ENCODE measurements around the gene CAMTA1.

Gene CAMTA1

GRCh38 chr1:6985549-6986276, 200.5 kb downstream of the CAMTA1 start:
- no peak for DNase-seq

- DNase-seq: no peak
Measured at GRCh38 chr1:6986281-6986680, 201.0 kb downstream of the CAMTA1 start.

GRCh38 chr1:6987940-6988339, 202.7 kb downstream of the CAMTA1 start:
- no peak for DNase-seq

- no peak for DNase-seq
Measured at GRCh38 chr1:6988796-6989195, 203.5 kb downstream of the CAMTA1 start.

- no peak for DNase-seq
Measured at GRCh38 chr1:6989212-6990159, 204.2 kb downstream of the CAMTA1 start.

GRCh38 chr1:6991266-6991665, 206.0 kb downstream of the CAMTA1 start:
- DNase-seq: no peak

- DNase-seq: no peak
Measured at GRCh38 chr1:6995789-6996188, 210.5 kb downstream of the CAMTA1 start.

- DNase-seq: no peak
Measured at GRCh38 chr1:6996371-6996770, 211.1 kb downstream of the CAMTA1 start.

GRCh38 chr1:6996866-6997265, 211.6 kb downstream of the CAMTA1 start:
- DNase-seq: no peak

GRCh38 chr1:6998267-6998666, 213.0 kb downstream of the CAMTA1 start:
- peak; percentile 58 for DNase-seq

- no peak for DNase-seq
Measured at GRCh38 chr1:6999826-7000225, 214.6 kb downstream of the CAMTA1 start.

GRCh38 chr1:7000720-7001119, 215.5 kb downstream of the CAMTA1 start:
- no peak for DNase-seq

GRCh38 chr1:7002728-7003127, 217.5 kb downstream of the CAMTA1 start:
- no peak for DNase-seq

GRCh38 chr1:7003676-7004075, 218.4 kb downstream of the CAMTA1 start:
- DNase-seq: no peak

GRCh38 chr1:7004181-7004580, 218.9 kb downstream of the CAMTA1 start:
- DNase-seq: no peak

- DNase-seq: no peak
Measured at GRCh38 chr1:7005762-7006161, 220.5 kb downstream of the CAMTA1 start.

GRCh38 chr1:7006996-7007871, 222.0 kb downstream of the CAMTA1 start:
- DNase-seq: no peak

GRCh38 chr1:7007902-7008301, 222.6 kb downstream of the CAMTA1 start:
- no peak for DNase-seq

GRCh38 chr1:7008331-7008730, 223.1 kb downstream of the CAMTA1 start:
- DNase-seq: no peak

- DNase-seq: no peak
Measured at GRCh38 chr1:7008975-7009740, 223.9 kb downstream of the CAMTA1 start.

- no peak for DNase-seq
Measured at GRCh38 chr1:7009741-7010525, 224.7 kb downstream of the CAMTA1 start.

Measured in COR-L47 (cell line).